Measurements from ENCODE around the gene NUP93. TPM values are rescaled to one million over a fixed set of nuclear protein-coding genes. Genes with fewer than 3 reads are reported as not detected.

NUP93 gene
- total and polyA plus RNA-seq, 2 donors (not counting 3 experiments of a cell fraction or from before 2014, with no cell fraction given), result 62.3 to 124 TPM

GRCh38 chr16:56861756-56862155 lies 131.8 kb downstream of the NUP93 start:
- H3K79me2 ChIP-seq (ENCODE audit: control insufficient read depth, insufficient read depth, low read length), result no peaks in the 10 kb centered on the region
- no peak overlapping the region for H3K4me2 ChIP-seq (ENCODE audit: insufficient read depth, low read length)
- H3K36me3 ChIP-seq (ENCODE audit: control insufficient read depth in 2 of 2, extremely low read depth in 1 of 2, insufficient read depth in 2 of 2, low read length in 2 of 2), result no peaks in the 10 kb centered on the region
- no peaks in the 10 kb centered on the region for H3K9me3 ChIP-seq (replicated peaks; ENCODE audit: control insufficient read depth, insufficient read depth, low read length)
- no peak overlapping the region for H2AFZ ChIP-seq (ENCODE audit: low read depth, low read length)
- no peaks in the 10 kb centered on the region for H3K4me1 ChIP-seq (ENCODE audit: control insufficient read depth, extremely low read depth, insufficient read depth, low read length)
- TF ChIP-seq MAX (IDR thresholded peaks at IDR 0.05; ENCODE audit: insufficient read depth, insufficient read length) (no peak), CTCF (IDR thresholded peaks at IDR 0.05; ENCODE audit: extremely low read depth in 1 of 2, insufficient read depth in 1 of 2, low read depth in 1 of 2, low read length in 2 of 2) (no peak), POLR2AphosphoS5 (IDR thresholded peaks at IDR 0.05; ENCODE audit: insufficient read depth, low read depth, low read length) (no peak), EZH2 (IDR thresholded peaks at IDR 0.05; ENCODE audit: borderline replicate concordance, low read depth, low read length, severe bottlenecking) (no peak), GATA2 (IDR thresholded peaks at IDR 0.05; ENCODE audit: insufficient read depth, insufficient read length, low read depth, low read length) (no peak), JUN (IDR thresholded peaks at IDR 0.05; ENCODE audit: borderline replicate concordance, insufficient read depth, insufficient read length, low read depth) (no peak), POLR2A (IDR thresholded peaks at IDR 0.05; ENCODE audit: low read depth, low read length) (no peak), FOS (IDR thresholded peaks at IDR 0.05; ENCODE audit: borderline replicate concordance, insufficient read depth, low read length) (no peak), MYC (IDR thresholded peaks at IDR 0.05; ENCODE audit: low read depth, low read length) (no peak)
- intact Hi-C loops (cut with micrococcal nuclease), result no loop called here
- H3K4me3 ChIP-seq (replicated peaks in 1 of 3; ENCODE audit: insufficient read depth in 1 of 3, low read depth in 1 of 3, low read length in 3 of 3), result no peak overlapping the region
- ChIA-PET CTCF (interaction anchor here (0.8 to 2.7 kb wide), 2 partner anchors 10 to 69 kb away, joined by 3 to 15 read pairs; no protein-coding TSS in a partner anchor), POLR2A (no interaction called here)
- FAIRE-seq (no peak), DNase-seq (ENCODE audit: low read depth, low spot score) (no peak)
- dilution Hi-C loops (cut with MboI; ENCODE audit: extremely low pct_ligation_motif_present, low sequenced_read_pairs), result no loop called here
- H3K9me1 ChIP-seq (replicated peaks; ENCODE audit: control insufficient read depth, extremely low read depth, insufficient read depth, low read length), result no peaks in the 10 kb centered on the region
- H3K27ac ChIP-seq (ENCODE audit: insufficient read depth, low read depth, low read length), result no peak overlapping the region
- H4K20me1 ChIP-seq (replicated peaks; ENCODE audit: control insufficient read depth, extremely low read depth, insufficient read depth, low read length), result no peaks in the 10 kb centered on the region
- H3K27me3 ChIP-seq (ENCODE audit: control insufficient read depth in 2 of 2, insufficient read depth in 2 of 2, low read length in 2 of 2), result no peaks in the 10 kb centered on the region
- no TSS peak for BruUV-seq (replicated peaks)
- no peak overlapping the region for H3K9ac ChIP-seq (replicated peaks; ENCODE audit: extremely low read depth, insufficient read depth, low read length)
